Choroid plexus epithelial cell (primary cell): ENCODE data around the gene MAN2B2.
"Not testable (repeated sequence)": the region's sequence is repeated elsewhere in the genome, so short reads cannot be mapped to it uniquely, and the experiment has no call there.

Source experiments
- DNase-seq: peaks from one replicate; pipeline ENCODE4 v3.0.0-alpha.2; 2010; ENCODE audit warnings: low read depth
- H3K4me3 ChIP-seq: 2 replicates; pipeline ENCODE4 v1.5.1; 2011; ENCODE audit warnings: low read depth, mild to moderate bottlenecking, control low read depth, low read length, moderate library complexity
- TF ChIP-seq, protein P1 (sequence below): conservative IDR thresholded peaks from 2 replicates; pipeline ENCODE4 v1.5.1; 2011; ENCODE audit warnings: low read depth, mild to moderate bottlenecking, control low read depth, inconsistent platforms, low read length, moderate library complexity

MAN2B2 gene

DNA sequence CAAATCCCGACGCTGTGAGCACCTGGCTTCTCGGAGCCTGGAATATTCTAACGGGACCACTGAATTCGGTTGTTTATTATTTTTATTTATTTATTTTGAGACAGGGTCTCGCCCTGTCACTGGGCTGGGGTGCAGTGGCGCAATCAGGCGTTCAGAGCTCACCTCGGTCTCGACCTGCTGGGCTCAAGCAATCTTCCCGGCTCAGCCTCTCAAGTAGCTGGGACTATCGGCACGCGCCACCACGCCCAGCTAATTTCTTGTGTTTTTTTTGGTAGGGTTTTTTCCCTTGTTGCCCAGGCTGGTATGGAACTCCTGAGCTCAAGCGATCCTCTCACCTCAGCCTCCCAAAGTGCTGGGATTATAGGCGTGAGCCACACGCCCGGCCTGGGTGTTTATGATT, 97.1 kb downstream of the MAN2B2 start:
- H3K4me3 ChIP-seq: no peak overlapping the region
- DNase-seq: no peak
- TF ChIP-seq, protein P1, sequence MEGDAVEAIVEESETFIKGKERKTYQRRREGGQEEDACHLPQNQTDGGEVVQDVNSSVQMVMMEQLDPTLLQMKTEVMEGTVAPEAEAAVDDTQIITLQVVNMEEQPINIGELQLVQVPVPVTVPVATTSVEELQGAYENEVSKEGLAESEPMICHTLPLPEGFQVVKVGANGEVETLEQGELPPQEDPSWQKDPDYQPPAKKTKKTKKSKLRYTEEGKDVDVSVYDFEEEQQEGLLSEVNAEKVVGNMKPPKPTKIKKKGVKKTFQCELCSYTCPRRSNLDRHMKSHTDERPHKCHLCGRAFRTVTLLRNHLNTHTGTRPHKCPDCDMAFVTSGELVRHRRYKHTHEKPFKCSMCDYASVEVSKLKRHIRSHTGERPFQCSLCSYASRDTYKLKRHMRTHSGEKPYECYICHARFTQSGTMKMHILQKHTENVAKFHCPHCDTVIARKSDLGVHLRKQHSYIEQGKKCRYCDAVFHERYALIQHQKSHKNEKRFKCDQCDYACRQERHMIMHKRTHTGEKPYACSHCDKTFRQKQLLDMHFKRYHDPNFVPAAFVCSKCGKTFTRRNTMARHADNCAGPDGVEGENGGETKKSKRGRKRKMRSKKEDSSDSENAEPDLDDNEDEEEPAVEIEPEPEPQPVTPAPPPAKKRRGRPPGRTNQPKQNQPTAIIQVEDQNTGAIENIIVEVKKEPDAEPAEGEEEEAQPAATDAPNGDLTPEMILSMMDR: no peak

GRCh38 chr4:6672541-6673190, 97.7 kb downstream of the MAN2B2 start:
- not testable (repeated sequence) for DNase-seq, H3K4me3 ChIP-seq
